H1 (cell line): ENCODE measurements around the gene KRTAP10-4. TPM values are rescaled to one million over a fixed set of nuclear protein-coding genes. Genes with fewer than 3 reads are reported as not detected.

Source experiments
- CTCF ChIA-PET: fragments of 300-600 bp; sonication (Branson Sonifier 250); formaldehyde crosslinking; loops from one replicate; lab custom pipeline; 2021; ENCODE audit not compliant: partially characterized antibody; lab: Charles Lee
- POLR2A ChIA-PET: fragments of 300-600 bp; sonication (Branson Sonifier 250); formaldehyde crosslinking; loops from one replicate; lab custom pipeline; 2021; ENCODE audit warnings: inconsistent platforms; ENCODE audit not compliant: partially characterized antibody; lab: Charles Lee
- DNase-seq, 2 experiments: peaks; one replicate each; pipeline versions ENCODE4 v3.0.0 to v3.0.0-alpha.2; 2010 to 2022; ENCODE audit warnings: low spot score in 2 of 2, low read depth in 1 of 2, mixed read lengths in 1 of 2
- FAIRE-seq: peaks from 2 replicates; lab custom pipeline; 2011; peaks lifted over from hg19 to GRCh38; lab: Jason Lieb, UNC
- H2AFZ ChIP-seq: 2 replicates; pipeline ENCODE4 v1.8.1; 2012; ENCODE audit warnings: low read length, inconsistent platforms
- H2AK5ac ChIP-seq: 2 replicates; pipeline ENCODE4 v1.6.1; 2013; ENCODE audit warnings: low read depth, low read length
- H2BK120ac ChIP-seq: replicated peaks from 2 replicates; pipeline ENCODE3; 2013; ENCODE audit warnings: low read depth, low read length, inconsistent platforms
- H2BK12ac ChIP-seq: 2 replicates; pipeline ENCODE4 v1.6.1; 2013; ENCODE audit warnings: low read depth, low read length
- H2BK15ac ChIP-seq: 2 replicates; pipeline ENCODE4 v1.6.1; 2013; ENCODE audit warnings: low read length
- H2BK20ac ChIP-seq: 2 replicates; pipeline ENCODE4 v1.6.1; 2013; ENCODE audit warnings: low read length
- H2BK5ac ChIP-seq: 2 replicates; pipeline ENCODE4 v1.6.1; 2013; ENCODE audit warnings: low read depth, low read length
- H3K14ac ChIP-seq: 2 replicates; pipeline ENCODE4 v1.6.1; 2013; ENCODE audit warnings: inconsistent platforms; ENCODE audit not compliant: insufficient read length
- H3K18ac ChIP-seq: 2 replicates; pipeline ENCODE4 v1.6.1; 2013; ENCODE audit warnings: low read length; ENCODE audit errors: extremely low read depth
- H3K23ac ChIP-seq: 2 replicates; pipeline ENCODE4 v1.6.1; 2013; ENCODE audit warnings: inconsistent platforms; ENCODE audit not compliant: insufficient read length
- H3K23me2 ChIP-seq: 2 replicates; pipeline ENCODE4 v1.6.1; 2013; ENCODE audit warnings: low read depth, low read length
- H3K27ac ChIP-seq: 2 replicates; pipeline ENCODE4 v1.6.1; 2011; ENCODE audit warnings: low read depth, low read length, inconsistent platforms
- H3K27me3 ChIP-seq, 4 experiments: replicated peaks in 1 of 4; 1 replicate in 1 of 4; 2 replicates in 3 of 4; pipeline versions ENCODE4 v1.6.1 to v1.8.1; 2011 to 2013; ENCODE audit warnings: low read length in 3 of 4, mild to moderate bottlenecking in 3 of 4, inconsistent platforms in 2 of 4, mixed read lengths in 2 of 4, moderate library complexity in 1 of 4; ENCODE audit not compliant: control insufficient read depth in 3 of 4, insufficient read depth in 3 of 4; ENCODE audit errors: extremely low read depth in 1 of 4
- H3K36me3 ChIP-seq, 4 experiments: 2 replicates each; pipeline versions ENCODE4 v1.6.1 to v1.8.1; 2011 to 2013; ENCODE audit warnings: mild to moderate bottlenecking in 4 of 4, low read length in 3 of 4, moderate library complexity in 2 of 4, control low read depth in 1 of 4, inconsistent platforms in 1 of 4; ENCODE audit not compliant: insufficient read depth in 4 of 4, control insufficient read depth in 2 of 4
- H3K4ac ChIP-seq: replicated peaks from 2 replicates; pipeline ENCODE3; 2013; ENCODE audit warnings: low read length, low read depth, mixed read lengths, inconsistent platforms; ENCODE audit not compliant: insufficient read length
- H3K4me1 ChIP-seq, 4 experiments: replicated peaks in 1 of 4; 1 replicate in 1 of 4; 2 replicates in 3 of 4; pipeline versions ENCODE4 v1.6.1 to v1.8.1; 2011 to 2013; ENCODE audit warnings: low read length in 3 of 4, inconsistent platforms in 2 of 4, mixed read lengths in 1 of 4; ENCODE audit not compliant: insufficient read depth in 4 of 4, control insufficient read depth in 3 of 4
- H3K4me2 ChIP-seq, 2 experiments: 2 replicates each; pipeline versions ENCODE4 v1.6.1 to v1.8.1; 2011 to 2013; ENCODE audit warnings: low read depth in 2 of 2, low read length in 2 of 2, control low read depth in 1 of 2, inconsistent platforms in 1 of 2, mild to moderate bottlenecking in 1 of 2; ENCODE audit not compliant: insufficient read depth in 1 of 2
- H3K4me3 ChIP-seq, 4 experiments: fragments of 200-600, 300-600 bp in 1 of 4; sonication (generic), shearing (Covaris generic), sonication (Bioruptor Twin) in 1 of 4; 2 replicates each; pipeline versions ENCODE4 v1.5.1 to v1.8.1; 2011 to 2016; ENCODE audit warnings: low read length in 4 of 4, low read depth in 3 of 4, control low read depth in 2 of 4, inconsistent platforms in 2 of 4, mild to moderate bottlenecking in 2 of 4, mixed read lengths in 1 of 4, moderate library complexity in 1 of 4; ENCODE audit not compliant: insufficient read depth in 2 of 4; ENCODE audit errors: extremely low read depth in 1 of 4
- H3K56ac ChIP-seq: replicated peaks from 2 replicates; pipeline ENCODE3; 2013; ENCODE audit warnings: low read depth, mild to moderate bottlenecking, mixed read lengths, low read length, inconsistent platforms; ENCODE audit not compliant: insufficient read length
- H3K79me1 ChIP-seq: 2 replicates; pipeline ENCODE4 v1.6.1; 2013; ENCODE audit warnings: low read depth, low read length, control low read depth
- H3K79me2 ChIP-seq, 2 experiments: 2 replicates each; pipeline versions ENCODE4 v1.6.1 to v1.8.1; 2012 to 2013; ENCODE audit warnings: low read length in 2 of 2, mild to moderate bottlenecking in 2 of 2, inconsistent platforms in 1 of 2; ENCODE audit not compliant: insufficient read depth in 2 of 2, control insufficient read depth in 1 of 2
- H3K9ac ChIP-seq, 4 experiments: replicated peaks in 1 of 4; 1 replicate in 1 of 4; 2 replicates in 3 of 4; pipeline versions ENCODE4 v1.6.1 to v1.8.1; 2011 to 2013; ENCODE audit warnings: low read depth in 3 of 4, low read length in 3 of 4, control low read depth in 2 of 4, mild to moderate bottlenecking in 2 of 4, moderate library complexity in 2 of 4, inconsistent platforms in 1 of 4; ENCODE audit errors: extremely low read depth in 1 of 4
- H3K9me3 ChIP-seq, 2 experiments: 2 replicates each; pipeline versions ENCODE4 v1.6.1 to v1.8.1; 2012 to 2013; ENCODE audit warnings: mild to moderate bottlenecking in 2 of 2, moderate library complexity in 2 of 2, control low read depth in 1 of 2, inconsistent platforms in 1 of 2, low read depth in 1 of 2, low read length in 1 of 2, mixed read lengths in 1 of 2; ENCODE audit not compliant: insufficient read depth in 2 of 2
- H4K20me1 ChIP-seq, 2 experiments: replicated peaks in 1 of 2; 2 replicates each; pipeline versions ENCODE3 to v1.8.1; 2011 to 2013; ENCODE audit warnings: inconsistent platforms in 2 of 2, low read length in 2 of 2, mild to moderate bottlenecking in 1 of 2; ENCODE audit not compliant: insufficient read depth in 2 of 2, control insufficient read depth in 1 of 2
- H4K5ac ChIP-seq: 2 replicates; pipeline ENCODE4 v1.6.1; 2013; ENCODE audit warnings: low read length, low read depth, mixed read lengths, inconsistent platforms; ENCODE audit not compliant: insufficient read length
- H4K8ac ChIP-seq: 2 replicates; pipeline ENCODE4 v1.8.0; 2013; ENCODE audit warnings: mild to moderate bottlenecking, moderate library complexity, low read length, inconsistent platforms; ENCODE audit not compliant: insufficient read depth; ENCODE audit errors: extremely low read depth
- H4K91ac ChIP-seq: replicated peaks from 2 replicates; pipeline ENCODE3; 2013; ENCODE audit warnings: low read length, mixed read lengths, inconsistent platforms; ENCODE audit not compliant: insufficient read length
- CHD1 ChIP-seq: IDR thresholded peaks from 2 replicates; pipeline ENCODE4 v1.6.1; 2012; ENCODE audit warnings: low read depth, low read length, improper control_type of control experiment
- GABPA ChIP-seq: IDR thresholded peaks from 2 replicates; pipeline ENCODE4 v1.6.1; 2011; ENCODE audit warnings: mild to moderate bottlenecking, low read length, moderate library complexity, borderline replicate concordance; ENCODE audit not compliant: insufficient read depth
- HDAC6 ChIP-seq: IDR thresholded peaks from one replicate; pipeline ENCODE4 v1.7.1; 2012; ENCODE audit warnings: low read depth, mild to moderate bottlenecking, inconsistent platforms, low read length, moderate library complexity
- JUND ChIP-seq: IDR thresholded peaks from 2 replicates; pipeline ENCODE4 v1.6.1; 2011; ENCODE audit warnings: mild to moderate bottlenecking, improper control_type of control experiment, low read length
- KDM1A ChIP-seq: fragments of 200-600, 300-600 bp; sonication (generic); IDR thresholded peaks from 2 replicates; pipeline ENCODE4 v1.7.1; 2016; ENCODE audit warnings: mild to moderate bottlenecking, low read length, borderline replicate concordance
- KDM4A ChIP-seq: IDR thresholded peaks from one replicate; pipeline ENCODE4 v1.7.1; 2012; ENCODE audit warnings: low read depth, mild to moderate bottlenecking, moderate library complexity, low read length, inconsistent platforms; ENCODE audit not compliant: severe bottlenecking
- MAFK ChIP-seq: IDR thresholded peaks from 2 replicates; pipeline ENCODE4 v1.6.1; 2012; ENCODE audit warnings: low read depth, mild to moderate bottlenecking, improper control_type of control experiment, low read length
- POLR2A ChIP-seq, 2 experiments: IDR thresholded peaks; 1 replicate in 1 of 2; 2 replicates in 1 of 2; pipeline ENCODE4 v1.6.1; 2011; ENCODE audit warnings: low read depth in 2 of 2, low read length in 2 of 2, mild to moderate bottlenecking in 2 of 2; ENCODE audit errors: control extremely low read depth in 1 of 2
- RNF2 ChIP-seq: fragments of 200-900, 300-1000 bp; sonication (generic); IDR thresholded peaks from 2 replicates; pipeline ENCODE4 v1.7.1; 2016; ENCODE audit warnings: borderline replicate concordance, low read depth, mild to moderate bottlenecking, antibody characterized with exemption, low read length; ENCODE audit not compliant: poor library complexity, severe bottlenecking; ENCODE audit errors: missing control alignments
- SIN3A ChIP-seq, 2 experiments: IDR thresholded peaks in 1 of 2; conservative IDR thresholded peaks in 1 of 2; 2 replicates each; pipeline ENCODE4 v1.6.1; 2011 to 2012; ENCODE audit warnings: low read length in 2 of 2, improper control_type of control experiment in 1 of 2, low read depth in 1 of 2, mild to moderate bottlenecking in 1 of 2
- SIX5 ChIP-seq: IDR thresholded peaks from 2 replicates; pipeline ENCODE4 v1.6.1; 2011; ENCODE audit warnings: mild to moderate bottlenecking, low read depth, low read length
- TAF1 ChIP-seq: IDR thresholded peaks from 2 replicates; pipeline ENCODE4 v1.6.1; 2011; ENCODE audit warnings: mild to moderate bottlenecking, low read depth, low read length
- WGBS, 2 experiments: shearing (Covaris generic) in 1 of 2; methylation state at CpG; one replicate each; pipeline versions ENCODE4 v1.1.6 to v1.1.7; 2013 to 2015; ENCODE audit warnings: low lambda C conversion rate in 2 of 2, mixed read lengths in 2 of 2, inconsistent platforms in 1 of 2, low coverage in 1 of 2, missing lambda C conversion rate in 1 of 2; ENCODE audit not compliant: insufficient replicate concordance in 2 of 2, insufficient coverage in 1 of 2, insufficient read length in 1 of 2; ENCODE audit errors: extremely low coverage in 1 of 2, missing lambda C conversion rate in 1 of 2; 5-methylcytosine and 5-hydroxymethylcytosine counted together
- polyA plus RNA-seq, 7 experiments: library from polyadenylated mRNA; depleted of rRNA in 3 of 7; stranded (reverse) in 5 of 7; unstranded in 2 of 7; fragments of >200 nt in 5 of 7; fragments of 200-250 nt in 2 of 7; gene quantifications; 1 replicate in 5 of 7; 2 replicates in 1 of 7; 4 replicates in 1 of 7; pipeline versions ENCODE4 v1.2.1 to v1.2.3, GENCODE V29; 2011 to 2013; ENCODE audit warnings: missing spikeins in 2 of 7, mixed read lengths in 2 of 7
- total RNA-seq: library from RNA; stranded (reverse); fragmentation: NEBNext Ultra II Directional; extraction: Animal tissue kit (Norgen Biotek cat#: 25700); gene quantifications from 2 replicates; pipeline ENCODE4 v1.2.1, GENCODE V29; 2021

KRTAP10-4 gene
- total and polyA plus RNA-seq, 2 of the 8 experiments (the other 6 are each of a cell fraction or from before 2014, with no cell fraction given): not detected

DNA sequence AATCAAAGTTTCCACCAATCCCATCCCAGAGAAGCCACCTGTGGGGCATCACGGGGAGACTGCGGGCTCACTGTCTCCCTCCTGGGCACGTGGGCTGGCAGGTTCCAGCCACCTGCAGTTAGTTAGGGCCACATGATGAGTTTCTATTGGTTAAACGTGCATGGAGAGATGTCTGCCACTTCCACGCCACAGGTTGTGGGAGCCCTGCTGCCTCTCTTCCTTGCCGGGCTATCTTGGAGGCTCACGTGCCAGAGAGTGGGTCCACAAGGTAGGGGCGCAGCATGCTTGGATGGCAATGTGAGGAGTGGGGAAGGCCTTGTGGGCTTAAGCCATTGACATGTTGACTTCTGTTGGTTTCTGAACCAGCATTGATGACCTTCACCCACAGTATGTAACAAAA lies 30.4 kb downstream of the KRTAP10-4 start:
- H3K4me3 ChIP-seq: no peak overlapping the region

More for the DNA sequence above, 30.4 kb downstream of the KRTAP10-4 start:
- no peaks in the 10 kb centered on the region for H4K20me1 ChIP-seq
- no peak overlapping the region for H3K4ac ChIP-seq
- CTCF ChIA-PET: no interaction called here
- FAIRE-seq (no peak), DNase-seq (no peak)
- no peaks in the 10 kb centered on the region for H3K79me1 ChIP-seq
- H2AK5ac ChIP-seq: no peak overlapping the region
- no peak overlapping the region for H4K5ac ChIP-seq
- H2BK5ac ChIP-seq: no peak overlapping the region
- peaks cover 0 to 2% (median 0%) of the 10 kb centered on the region in 4 experiments; a peak in 3 of 7 replicates for H3K4me1 ChIP-seq
- H3K56ac ChIP-seq: no peak overlapping the region
- peaks cover 0 to 5% of the 10 kb centered on the region in 2 experiments; a peak in 1 of 4 replicates for H3K9me3 ChIP-seq
- no peak overlapping the region for H3K4me2 ChIP-seq
- no peak overlapping the region for H4K8ac ChIP-seq
- H2BK20ac ChIP-seq: no peak overlapping the region
- no peak overlapping the region for H4K91ac ChIP-seq
- TF ChIP-seq TAF1 (no peak), SIX5 (no peak), KDM4A (no peak), JUND (no peak), GABPA (no peak), CHD1 (no peak), HDAC6 (no peak), KDM1A (no peak), POLR2A (IDR thresholded peaks at IDR 0.05; ENCODE audit: control extremely low read depth in 1 of 2, low read depth in 2 of 2, low read length in 2 of 2) (no peak), MAFK (no peak), RNF2 (no peak), SIN3A (conservative IDR thresholded peaks at IDR 0.05 in 1 of 2, IDR thresholded peaks at IDR 0.05 in 1 of 2; ENCODE audit: low read depth in 1 of 2, low read length in 2 of 2) (no peak)
- H3K18ac ChIP-seq: no peak overlapping the region
- H2BK15ac ChIP-seq: no peak overlapping the region
- H3K23ac ChIP-seq: no peak overlapping the region
- no peak overlapping the region for H3K27ac ChIP-seq
- no peaks in the 10 kb centered on the region for H3K79me2 ChIP-seq
- H3K27me3 ChIP-seq: no peaks in the 10 kb centered on the region
- no peak overlapping the region for H3K14ac ChIP-seq
- H2BK120ac ChIP-seq: no peak overlapping the region
- POLR2A ChIA-PET: no interaction called here
- 90% methylated on average over 8 of the region's 8 CpGs; no CpG with 5 or more reads in 1 of the 2 experiments for WGBS, 2 experiments
- no peaks in the 10 kb centered on the region; a peak in 1 of 8 replicates for H3K36me3 ChIP-seq
- H2BK12ac ChIP-seq: no peak overlapping the region
- H3K9ac ChIP-seq: no peak overlapping the region
- H2AFZ ChIP-seq: no peak overlapping the region
- H3K23me2 ChIP-seq: 0 out of 2 replicates have a peak, but pooled peaks cover 2% of the 10 kb centered on the region
